H1 (cell line): Measurements from ENCODE around the gene VIT. TPM values are rescaled to one million over a fixed set of nuclear protein-coding genes. Genes with fewer than 3 reads are reported as not detected.

ENCODE experiments used
- CTCF ChIA-PET: fragments of 300-600 bp; sonication (Branson Sonifier 250); formaldehyde crosslinking; loops from one replicate; lab custom pipeline; 2021; ENCODE audit not compliant: partially characterized antibody; lab: Charles Lee
- POLR2A ChIA-PET: fragments of 300-600 bp; sonication (Branson Sonifier 250); formaldehyde crosslinking; loops from one replicate; lab custom pipeline; 2021; ENCODE audit warnings: inconsistent platforms; ENCODE audit not compliant: partially characterized antibody; lab: Charles Lee
- DNase-seq, 2 experiments: peaks; one replicate each; pipeline versions ENCODE4 v3.0.0 to v3.0.0-alpha.2; 2010 to 2022; ENCODE audit warnings: low spot score in 2 of 2, low read depth in 1 of 2, mixed read lengths in 1 of 2
- FAIRE-seq: peaks from 2 replicates; lab custom pipeline; 2011; peaks lifted over from hg19 to GRCh38; lab: Jason Lieb, UNC
- H2AFZ ChIP-seq: 2 replicates; pipeline ENCODE4 v1.8.1; 2012; ENCODE audit warnings: low read length, inconsistent platforms
- H2AK5ac ChIP-seq: 2 replicates; pipeline ENCODE4 v1.6.1; 2013; ENCODE audit warnings: low read depth, low read length
- H2BK120ac ChIP-seq: replicated peaks from 2 replicates; pipeline ENCODE3; 2013; ENCODE audit warnings: low read depth, low read length, inconsistent platforms
- H2BK12ac ChIP-seq: 2 replicates; pipeline ENCODE4 v1.6.1; 2013; ENCODE audit warnings: low read depth, low read length
- H2BK15ac ChIP-seq: 2 replicates; pipeline ENCODE4 v1.6.1; 2013; ENCODE audit warnings: low read length
- H2BK20ac ChIP-seq: 2 replicates; pipeline ENCODE4 v1.6.1; 2013; ENCODE audit warnings: low read length
- H2BK5ac ChIP-seq: 2 replicates; pipeline ENCODE4 v1.6.1; 2013; ENCODE audit warnings: low read depth, low read length
- H3K14ac ChIP-seq: 2 replicates; pipeline ENCODE4 v1.6.1; 2013; ENCODE audit warnings: inconsistent platforms; ENCODE audit not compliant: insufficient read length
- H3K18ac ChIP-seq: 2 replicates; pipeline ENCODE4 v1.6.1; 2013; ENCODE audit warnings: low read length; ENCODE audit errors: extremely low read depth
- H3K23ac ChIP-seq: 2 replicates; pipeline ENCODE4 v1.6.1; 2013; ENCODE audit warnings: inconsistent platforms; ENCODE audit not compliant: insufficient read length
- H3K23me2 ChIP-seq: 2 replicates; pipeline ENCODE4 v1.6.1; 2013; ENCODE audit warnings: low read depth, low read length
- H3K27ac ChIP-seq: 2 replicates; pipeline ENCODE4 v1.6.1; 2011; ENCODE audit warnings: low read depth, low read length, inconsistent platforms
- H3K27me3 ChIP-seq, 4 experiments: replicated peaks in 1 of 4; 1 replicate in 1 of 4; 2 replicates in 3 of 4; pipeline versions ENCODE4 v1.6.1 to v1.8.1; 2011 to 2013; ENCODE audit warnings: low read length in 3 of 4, mild to moderate bottlenecking in 3 of 4, inconsistent platforms in 2 of 4, mixed read lengths in 2 of 4, moderate library complexity in 1 of 4; ENCODE audit not compliant: control insufficient read depth in 3 of 4, insufficient read depth in 3 of 4; ENCODE audit errors: extremely low read depth in 1 of 4
- H3K36me3 ChIP-seq, 4 experiments: 2 replicates each; pipeline versions ENCODE4 v1.6.1 to v1.8.1; 2011 to 2013; ENCODE audit warnings: mild to moderate bottlenecking in 4 of 4, low read length in 3 of 4, moderate library complexity in 2 of 4, control low read depth in 1 of 4, inconsistent platforms in 1 of 4; ENCODE audit not compliant: insufficient read depth in 4 of 4, control insufficient read depth in 2 of 4
- H3K4ac ChIP-seq: replicated peaks from 2 replicates; pipeline ENCODE3; 2013; ENCODE audit warnings: low read length, low read depth, mixed read lengths, inconsistent platforms; ENCODE audit not compliant: insufficient read length
- H3K4me1 ChIP-seq, 4 experiments: replicated peaks in 1 of 4; 1 replicate in 1 of 4; 2 replicates in 3 of 4; pipeline versions ENCODE4 v1.6.1 to v1.8.1; 2011 to 2013; ENCODE audit warnings: low read length in 3 of 4, inconsistent platforms in 2 of 4, mixed read lengths in 1 of 4; ENCODE audit not compliant: insufficient read depth in 4 of 4, control insufficient read depth in 3 of 4
- H3K4me2 ChIP-seq, 2 experiments: 2 replicates each; pipeline versions ENCODE4 v1.6.1 to v1.8.1; 2011 to 2013; ENCODE audit warnings: low read depth in 2 of 2, low read length in 2 of 2, control low read depth in 1 of 2, inconsistent platforms in 1 of 2, mild to moderate bottlenecking in 1 of 2; ENCODE audit not compliant: insufficient read depth in 1 of 2
- H3K4me3 ChIP-seq, 4 experiments: fragments of 200-600, 300-600 bp in 1 of 4; sonication (generic), shearing (Covaris generic), sonication (Bioruptor Twin) in 1 of 4; 2 replicates each; pipeline versions ENCODE4 v1.5.1 to v1.8.1; 2011 to 2016; ENCODE audit warnings: low read length in 4 of 4, low read depth in 3 of 4, control low read depth in 2 of 4, inconsistent platforms in 2 of 4, mild to moderate bottlenecking in 2 of 4, mixed read lengths in 1 of 4, moderate library complexity in 1 of 4; ENCODE audit not compliant: insufficient read depth in 2 of 4; ENCODE audit errors: extremely low read depth in 1 of 4
- H3K56ac ChIP-seq: replicated peaks from 2 replicates; pipeline ENCODE3; 2013; ENCODE audit warnings: low read depth, mild to moderate bottlenecking, mixed read lengths, low read length, inconsistent platforms; ENCODE audit not compliant: insufficient read length
- H3K79me1 ChIP-seq: 2 replicates; pipeline ENCODE4 v1.6.1; 2013; ENCODE audit warnings: low read depth, low read length, control low read depth
- H3K79me2 ChIP-seq, 2 experiments: 2 replicates each; pipeline versions ENCODE4 v1.6.1 to v1.8.1; 2012 to 2013; ENCODE audit warnings: low read length in 2 of 2, mild to moderate bottlenecking in 2 of 2, inconsistent platforms in 1 of 2; ENCODE audit not compliant: insufficient read depth in 2 of 2, control insufficient read depth in 1 of 2
- H3K9ac ChIP-seq, 4 experiments: replicated peaks in 1 of 4; 1 replicate in 1 of 4; 2 replicates in 3 of 4; pipeline versions ENCODE4 v1.6.1 to v1.8.1; 2011 to 2013; ENCODE audit warnings: low read depth in 3 of 4, low read length in 3 of 4, control low read depth in 2 of 4, mild to moderate bottlenecking in 2 of 4, moderate library complexity in 2 of 4, inconsistent platforms in 1 of 4; ENCODE audit errors: extremely low read depth in 1 of 4
- H3K9me3 ChIP-seq, 2 experiments: 2 replicates each; pipeline versions ENCODE4 v1.6.1 to v1.8.1; 2012 to 2013; ENCODE audit warnings: mild to moderate bottlenecking in 2 of 2, moderate library complexity in 2 of 2, control low read depth in 1 of 2, inconsistent platforms in 1 of 2, low read depth in 1 of 2, low read length in 1 of 2, mixed read lengths in 1 of 2; ENCODE audit not compliant: insufficient read depth in 2 of 2
- H4K20me1 ChIP-seq, 2 experiments: replicated peaks in 1 of 2; 2 replicates each; pipeline versions ENCODE3 to v1.8.1; 2011 to 2013; ENCODE audit warnings: inconsistent platforms in 2 of 2, low read length in 2 of 2, mild to moderate bottlenecking in 1 of 2; ENCODE audit not compliant: insufficient read depth in 2 of 2, control insufficient read depth in 1 of 2
- H4K5ac ChIP-seq: 2 replicates; pipeline ENCODE4 v1.6.1; 2013; ENCODE audit warnings: low read length, low read depth, mixed read lengths, inconsistent platforms; ENCODE audit not compliant: insufficient read length
- H4K8ac ChIP-seq: 2 replicates; pipeline ENCODE4 v1.8.0; 2013; ENCODE audit warnings: mild to moderate bottlenecking, moderate library complexity, low read length, inconsistent platforms; ENCODE audit not compliant: insufficient read depth; ENCODE audit errors: extremely low read depth
- H4K91ac ChIP-seq: replicated peaks from 2 replicates; pipeline ENCODE3; 2013; ENCODE audit warnings: low read length, mixed read lengths, inconsistent platforms; ENCODE audit not compliant: insufficient read length
- CHD1 ChIP-seq: IDR thresholded peaks from 2 replicates; pipeline ENCODE4 v1.6.1; 2012; ENCODE audit warnings: low read depth, low read length, improper control_type of control experiment
- JUN ChIP-seq: IDR thresholded peaks from 2 replicates; pipeline ENCODE4 v1.6.1; 2011; ENCODE audit warnings: low read depth, mild to moderate bottlenecking, improper control_type of control experiment, low read length
- JUND ChIP-seq: IDR thresholded peaks from 2 replicates; pipeline ENCODE4 v1.6.1; 2011; ENCODE audit warnings: mild to moderate bottlenecking, improper control_type of control experiment, low read length
- KDM1A ChIP-seq: fragments of 200-600, 300-600 bp; sonication (generic); IDR thresholded peaks from 2 replicates; pipeline ENCODE4 v1.7.1; 2016; ENCODE audit warnings: mild to moderate bottlenecking, low read length, borderline replicate concordance
- NANOG ChIP-seq: IDR thresholded peaks from 2 replicates; pipeline ENCODE4 v1.6.1; 2011; ENCODE audit warnings: low read length, low read depth, mild to moderate bottlenecking, inconsistent platforms; ENCODE audit not compliant: insufficient read depth, poor library complexity, severe bottlenecking
- POLR2AphosphoS5 ChIP-seq: IDR thresholded peaks from 2 replicates; pipeline ENCODE4 v1.6.1; 2011; ENCODE audit warnings: low read depth, low read length
- SIX5 ChIP-seq: IDR thresholded peaks from 2 replicates; pipeline ENCODE4 v1.6.1; 2011; ENCODE audit warnings: mild to moderate bottlenecking, low read depth, low read length
- USF2 ChIP-seq: IDR thresholded peaks from 2 replicates; pipeline ENCODE4 v1.6.1; 2011; ENCODE audit warnings: low read length, improper control_type of control experiment
- ZNF274 ChIP-seq: IDR thresholded peaks from 2 replicates; pipeline ENCODE4 v1.7.0; 2012; ENCODE audit warnings: low read length, borderline replicate concordance; ENCODE audit errors: extremely low read depth
- WGBS, 2 experiments: shearing (Covaris generic) in 1 of 2; methylation state at CpG; one replicate each; pipeline versions ENCODE4 v1.1.6 to v1.1.7; 2013 to 2015; ENCODE audit warnings: low lambda C conversion rate in 2 of 2, mixed read lengths in 2 of 2, inconsistent platforms in 1 of 2, low coverage in 1 of 2, missing lambda C conversion rate in 1 of 2; ENCODE audit not compliant: insufficient replicate concordance in 2 of 2, insufficient coverage in 1 of 2, insufficient read length in 1 of 2; ENCODE audit errors: extremely low coverage in 1 of 2, missing lambda C conversion rate in 1 of 2; 5-methylcytosine and 5-hydroxymethylcytosine counted together
- polyA plus RNA-seq, 7 experiments: library from polyadenylated mRNA; depleted of rRNA in 3 of 7; stranded (reverse) in 5 of 7; unstranded in 2 of 7; fragments of >200 nt in 5 of 7; fragments of 200-250 nt in 2 of 7; gene quantifications; 1 replicate in 5 of 7; 2 replicates in 1 of 7; 4 replicates in 1 of 7; pipeline versions ENCODE4 v1.2.1 to v1.2.3, GENCODE V29; 2011 to 2013; ENCODE audit warnings: missing spikeins in 2 of 7, mixed read lengths in 2 of 7
- total RNA-seq: library from RNA; stranded (reverse); fragmentation: NEBNext Ultra II Directional; extraction: Animal tissue kit (Norgen Biotek cat#: 25700); gene quantifications from 2 replicates; pipeline ENCODE4 v1.2.1, GENCODE V29; 2021
- TF ChIP-seq, protein P1 (sequence below): IDR thresholded peaks from 2 replicates; pipeline ENCODE4 v1.6.1; 2012; ENCODE audit warnings: inconsistent platforms

VIT gene
- total and polyA plus RNA-seq, 2 of the 8 experiments (the other 6 are each of a cell fraction or from before 2014, with no cell fraction given) = 0.03 TPM; not detected in 1

GRCh38 chr2:36671731-36672130 lies 24.8 kb upstream of the VIT start:
- H3K79me1 ChIP-seq = no peaks in the 10 kb centered on the region
- no peak overlapping the region for H2AK5ac ChIP-seq
- H2BK120ac ChIP-seq = no peak overlapping the region
- WGBS, 2 experiments = 89% methylated on average over 2 of the region's 2 CpGs; no CpG with 5 or more reads in 1 of the 2 experiments
- no peaks in the 10 kb centered on the region for H3K79me2 ChIP-seq
- DNase-seq (no peak), FAIRE-seq (no peak)
- no peaks in the 10 kb centered on the region for H3K9me3 ChIP-seq
- no peaks in the 10 kb centered on the region for H3K23me2 ChIP-seq
- H3K27me3 ChIP-seq = no peaks in the 10 kb centered on the region
- no peak overlapping the region for H4K8ac ChIP-seq
- H3K9ac ChIP-seq = no peak overlapping the region
- H2BK20ac ChIP-seq = no peak overlapping the region
- POLR2A ChIA-PET = no interaction called here
- H2BK5ac ChIP-seq = no peak overlapping the region
- no peak overlapping the region for H3K27ac ChIP-seq
- no peak overlapping the region for H3K23ac ChIP-seq
- no peak overlapping the region for H3K18ac ChIP-seq
- no peak overlapping the region for H4K91ac ChIP-seq
- no peaks in the 10 kb centered on the region for H3K36me3 ChIP-seq
- no peak overlapping the region for H2AFZ ChIP-seq
- no peak overlapping the region for H2BK12ac ChIP-seq
- no peak overlapping the region for H3K56ac ChIP-seq
- H3K14ac ChIP-seq = no peak overlapping the region
- no peak overlapping the region for H3K4ac ChIP-seq
- CTCF ChIA-PET = interaction anchor here (0.9 to 3.5 kb wide), 19 partner anchors 8 to 319 kb away, joined by 3 to 11 read pairs (median 4); no protein-coding TSS in a partner anchor
- H2BK15ac ChIP-seq = no peak overlapping the region
- peaks cover 0 to 6% (median 2%) of the 10 kb centered on the region in 4 experiments; a peak in 1 of 7 replicates for H3K4me1 ChIP-seq
- no peak overlapping the region for H3K4me3 ChIP-seq
- H3K4me2 ChIP-seq = no peak overlapping the region
- no peaks in the 10 kb centered on the region for H4K20me1 ChIP-seq
- H4K5ac ChIP-seq = no peak overlapping the region
- TF ChIP-seq CHD1 = no peak
- no peak for TF ChIP-seq KDM1A
- TF ChIP-seq JUND = no peak
- TF ChIP-seq ZNF274 = no peak
- no peak for TF ChIP-seq JUN
- TF ChIP-seq POLR2AphosphoS5 = no peak
- no peak for TF ChIP-seq NANOG
- TF ChIP-seq SIX5 = no peak
- no peak for TF ChIP-seq USF2
- TF ChIP-seq, protein P1, sequence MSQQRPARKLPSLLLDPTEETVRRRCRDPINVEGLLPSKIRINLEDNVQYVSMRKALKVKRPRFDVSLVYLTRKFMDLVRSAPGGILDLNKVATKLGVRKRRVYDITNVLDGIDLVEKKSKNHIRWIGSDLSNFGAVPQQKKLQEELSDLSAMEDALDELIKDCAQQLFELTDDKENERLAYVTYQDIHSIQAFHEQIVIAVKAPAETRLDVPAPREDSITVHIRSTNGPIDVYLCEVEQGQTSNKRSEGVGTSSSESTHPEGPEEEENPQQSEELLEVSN = no peak
